HL-60 (cell line): ENCODE measurements around the gene LGALS7.

Experiments used
- DNase-seq, 2 experiments: peaks; one replicate each; pipeline ENCODE4 v3.0.0-alpha.2; 2010 to 2020; ENCODE audit warnings: low read depth in 1 of 2, low spot score in 1 of 2
- H3K27ac ChIP-seq: fragments of 250-450 bp; sonication (Bioruptor Pico); replicated peaks from 2 replicates; pipeline ENCODE4 v1.5.1; 2020; ENCODE audit warnings: mild to moderate bottlenecking, moderate library complexity
- H3K27me3 ChIP-seq: fragments of 250-450 bp; sonication (Bioruptor Pico); 2 replicates; pipeline ENCODE4 v1.5.1; 2021; ENCODE audit warnings: mild to moderate bottlenecking, moderate library complexity; ENCODE audit not compliant: insufficient read depth, poor library complexity, severe bottlenecking
- H3K4me3 ChIP-seq: replicated peaks from 2 replicates; pipeline ENCODE4 v1.5.1; 2011; ENCODE audit warnings: mild to moderate bottlenecking, control low read depth, low read length; ENCODE audit not compliant: insufficient read depth
- GABPA ChIP-seq: IDR thresholded peaks from 2 replicates; pipeline ENCODE4 v1.6.1; 2012; ENCODE audit warnings: low read depth
- POLR2AphosphoS5 ChIP-seq: IDR thresholded peaks from 2 replicates; pipeline ENCODE4 v1.6.1; 2012; ENCODE audit warnings: low read depth
- SPI1 ChIP-seq: IDR thresholded peaks from 2 replicates; pipeline ENCODE4 v1.6.1; 2012; ENCODE audit warnings: low read depth, mild to moderate bottlenecking, borderline replicate concordance
- TF ChIP-seq, protein P1 (sequence below): IDR thresholded peaks from 2 replicates; pipeline ENCODE4 v1.6.1; 2012; ENCODE audit warnings: low read depth; ENCODE audit not compliant: insufficient replicate concordance
- TF ChIP-seq, protein P2 (sequence below): IDR thresholded peaks from one replicate; pipeline ENCODE4 v1.5.1; 2011; ENCODE audit warnings: low read length, control low read depth, inconsistent platforms; ENCODE audit not compliant: insufficient read depth

The LGALS7 gene

DNA sequence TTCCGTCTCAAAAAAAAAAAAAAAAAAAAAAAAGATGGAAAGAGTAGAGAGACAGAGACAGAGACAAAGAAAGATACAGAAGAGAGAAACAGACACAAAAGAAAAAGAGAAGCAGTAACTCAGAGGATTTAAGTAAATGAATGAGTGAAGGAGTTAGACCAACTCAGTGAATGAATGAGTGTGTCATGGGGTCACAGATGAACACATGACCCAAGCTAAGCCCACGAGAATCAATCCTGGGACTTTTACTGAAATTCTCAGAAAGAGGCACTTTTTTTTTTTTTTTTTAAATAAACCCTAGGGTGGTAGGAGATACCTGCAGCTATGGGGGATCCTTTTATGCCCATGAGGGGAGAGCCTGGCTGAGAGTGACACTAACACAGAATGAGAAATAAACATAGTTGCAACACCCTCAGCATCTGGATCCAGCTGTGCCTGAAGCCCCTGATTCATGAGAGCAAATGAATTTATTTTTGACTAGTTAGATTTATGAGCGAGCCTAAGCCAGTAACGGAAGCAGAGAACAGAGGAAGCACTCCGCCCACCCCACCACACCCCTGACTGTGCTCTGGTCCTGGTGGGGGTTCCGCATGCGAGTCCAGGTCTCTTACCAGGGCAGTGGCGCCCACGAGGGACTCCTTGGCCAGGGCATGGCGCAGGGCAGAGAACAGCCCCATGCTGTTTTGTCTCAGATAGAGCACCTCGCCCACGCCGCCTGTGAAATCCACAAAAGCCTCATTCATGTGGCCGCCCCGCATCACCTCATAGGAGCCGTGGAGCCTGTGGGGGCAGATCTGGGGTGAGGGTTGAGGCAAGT lies 33.7 kb downstream of the LGALS7 start:
- DNase-seq = no peak
- TF ChIP-seq, protein P1, sequence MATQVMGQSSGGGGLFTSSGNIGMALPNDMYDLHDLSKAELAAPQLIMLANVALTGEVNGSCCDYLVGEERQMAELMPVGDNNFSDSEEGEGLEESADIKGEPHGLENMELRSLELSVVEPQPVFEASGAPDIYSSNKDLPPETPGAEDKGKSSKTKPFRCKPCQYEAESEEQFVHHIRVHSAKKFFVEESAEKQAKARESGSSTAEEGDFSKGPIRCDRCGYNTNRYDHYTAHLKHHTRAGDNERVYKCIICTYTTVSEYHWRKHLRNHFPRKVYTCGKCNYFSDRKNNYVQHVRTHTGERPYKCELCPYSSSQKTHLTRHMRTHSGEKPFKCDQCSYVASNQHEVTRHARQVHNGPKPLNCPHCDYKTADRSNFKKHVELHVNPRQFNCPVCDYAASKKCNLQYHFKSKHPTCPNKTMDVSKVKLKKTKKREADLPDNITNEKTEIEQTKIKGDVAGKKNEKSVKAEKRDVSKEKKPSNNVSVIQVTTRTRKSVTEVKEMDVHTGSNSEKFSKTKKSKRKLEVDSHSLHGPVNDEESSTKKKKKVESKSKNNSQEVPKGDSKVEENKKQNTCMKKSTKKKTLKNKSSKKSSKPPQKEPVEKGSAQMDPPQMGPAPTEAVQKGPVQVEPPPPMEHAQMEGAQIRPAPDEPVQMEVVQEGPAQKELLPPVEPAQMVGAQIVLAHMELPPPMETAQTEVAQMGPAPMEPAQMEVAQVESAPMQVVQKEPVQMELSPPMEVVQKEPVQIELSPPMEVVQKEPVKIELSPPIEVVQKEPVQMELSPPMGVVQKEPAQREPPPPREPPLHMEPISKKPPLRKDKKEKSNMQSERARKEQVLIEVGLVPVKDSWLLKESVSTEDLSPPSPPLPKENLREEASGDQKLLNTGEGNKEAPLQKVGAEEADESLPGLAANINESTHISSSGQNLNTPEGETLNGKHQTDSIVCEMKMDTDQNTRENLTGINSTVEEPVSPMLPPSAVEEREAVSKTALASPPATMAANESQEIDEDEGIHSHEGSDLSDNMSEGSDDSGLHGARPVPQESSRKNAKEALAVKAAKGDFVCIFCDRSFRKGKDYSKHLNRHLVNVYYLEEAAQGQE = no peak
- no peak for TF ChIP-seq POLR2AphosphoS5
- no peak for TF ChIP-seq GABPA
- TF ChIP-seq, protein P2, sequence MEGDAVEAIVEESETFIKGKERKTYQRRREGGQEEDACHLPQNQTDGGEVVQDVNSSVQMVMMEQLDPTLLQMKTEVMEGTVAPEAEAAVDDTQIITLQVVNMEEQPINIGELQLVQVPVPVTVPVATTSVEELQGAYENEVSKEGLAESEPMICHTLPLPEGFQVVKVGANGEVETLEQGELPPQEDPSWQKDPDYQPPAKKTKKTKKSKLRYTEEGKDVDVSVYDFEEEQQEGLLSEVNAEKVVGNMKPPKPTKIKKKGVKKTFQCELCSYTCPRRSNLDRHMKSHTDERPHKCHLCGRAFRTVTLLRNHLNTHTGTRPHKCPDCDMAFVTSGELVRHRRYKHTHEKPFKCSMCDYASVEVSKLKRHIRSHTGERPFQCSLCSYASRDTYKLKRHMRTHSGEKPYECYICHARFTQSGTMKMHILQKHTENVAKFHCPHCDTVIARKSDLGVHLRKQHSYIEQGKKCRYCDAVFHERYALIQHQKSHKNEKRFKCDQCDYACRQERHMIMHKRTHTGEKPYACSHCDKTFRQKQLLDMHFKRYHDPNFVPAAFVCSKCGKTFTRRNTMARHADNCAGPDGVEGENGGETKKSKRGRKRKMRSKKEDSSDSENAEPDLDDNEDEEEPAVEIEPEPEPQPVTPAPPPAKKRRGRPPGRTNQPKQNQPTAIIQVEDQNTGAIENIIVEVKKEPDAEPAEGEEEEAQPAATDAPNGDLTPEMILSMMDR = no peak
- TF ChIP-seq SPI1 = no peak

DNA sequence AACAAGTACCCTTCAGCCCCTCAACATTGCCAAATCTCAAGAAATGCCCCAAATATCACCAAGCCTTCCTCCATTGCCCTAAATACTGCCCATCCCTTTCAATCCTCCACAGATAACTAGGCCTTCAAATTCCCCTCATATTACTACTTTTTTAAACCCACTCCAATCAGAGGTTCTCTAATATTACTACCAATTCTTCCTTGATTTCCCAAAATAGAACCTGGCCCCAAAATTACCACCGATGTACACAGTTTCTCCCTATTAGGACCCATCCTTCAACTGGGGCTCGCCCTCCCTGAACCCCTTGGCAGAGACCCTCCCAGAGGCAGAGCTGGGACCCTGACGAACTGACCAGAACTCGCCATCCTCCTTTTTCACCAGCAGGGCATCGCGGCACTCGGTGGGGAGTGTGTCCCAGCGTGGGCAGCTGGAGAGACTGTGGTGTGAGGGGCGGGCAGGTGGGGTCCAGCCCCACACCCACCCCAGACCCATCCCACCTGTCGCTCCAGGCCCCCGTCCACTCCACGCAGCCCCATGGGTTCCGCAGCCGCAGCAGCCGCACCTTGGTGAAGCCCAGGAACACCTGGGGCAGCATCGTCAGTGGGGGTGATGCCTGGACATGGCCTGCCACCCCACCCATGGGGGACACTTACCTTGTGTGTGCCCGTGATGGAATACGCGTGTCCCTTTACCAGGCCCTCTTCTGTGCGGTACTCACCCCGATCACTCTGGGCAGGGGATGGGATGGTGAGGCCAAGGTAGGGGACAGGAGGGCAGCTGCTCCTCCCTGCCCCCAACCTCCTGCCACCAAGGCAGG lies 35.2 kb downstream of the LGALS7 start:
- Histone ChIP-seq H3K27me3 (peaks cover 3% of the 10 kb centered on the region), H3K4me3 (no peak overlapping the region), H3K27ac (no peak overlapping the region)
- TF ChIP-seq, protein P2 = no peak
- TF ChIP-seq GABPA (no peak), POLR2AphosphoS5 (no peak), SPI1 (no peak)
- TF ChIP-seq, protein P1 = no peak
- no peak for DNase-seq

More for the DNA sequence above, 33.7 kb downstream of the LGALS7 start:
- Histone ChIP-seq H3K27ac (no peak overlapping the region), H3K27me3 (peaks cover 3% of the 10 kb centered on the region), H3K4me3 (no peak overlapping the region)

DNA sequence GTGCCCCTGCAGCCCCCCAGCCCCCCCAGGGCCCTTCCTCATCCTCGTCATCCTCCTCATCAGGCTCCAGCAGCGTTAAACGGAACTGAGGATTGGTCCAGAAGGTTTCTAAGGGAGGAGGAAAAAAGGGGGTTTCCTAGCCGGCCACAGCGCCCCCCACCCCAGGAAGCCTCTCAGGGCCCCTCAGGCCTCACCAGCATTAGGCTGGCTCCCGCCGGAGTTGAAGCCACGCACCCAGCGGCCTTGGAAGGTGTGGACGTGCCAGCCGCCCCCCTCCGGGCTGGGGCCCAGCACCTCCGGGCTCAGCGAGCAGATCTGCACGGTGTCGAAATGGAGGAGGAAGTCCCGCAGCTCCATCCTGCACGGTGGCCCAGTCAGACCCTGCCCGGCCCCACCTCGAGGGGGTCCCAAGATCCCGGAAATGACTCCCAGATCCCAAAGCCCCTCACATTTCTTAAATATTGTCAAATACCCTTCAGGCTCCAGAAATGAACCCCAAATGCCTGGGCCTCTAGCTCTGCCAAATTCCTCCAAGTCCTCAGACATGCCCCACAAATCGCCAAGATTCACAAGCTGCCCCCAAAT lies 35.9 kb downstream of the LGALS7 start:
- no peak overlapping the region for H3K27ac ChIP-seq
- peaks cover 3% of the 10 kb centered on the region for H3K27me3 ChIP-seq
- no peak overlapping the region for H3K4me3 ChIP-seq
- TF ChIP-seq, protein P1 = no peak
- TF ChIP-seq, protein P2 = no peak
- TF ChIP-seq GABPA = no peak
- no peak for TF ChIP-seq SPI1
- no peak for TF ChIP-seq POLR2AphosphoS5
- DNase-seq = no peak
